NCI-H2196 treated with DMSO at 0.1 percent for 48 hours (cell line): Measurements from ENCODE around the gene LDLRAD4.
"Not testable (repeated sequence)": the region's sequence is repeated elsewhere in the genome, so short reads cannot be mapped to it uniquely, and the experiment has no call there.

Experiments used
- DNase-seq: peaks from one replicate; lab custom pipeline; 2025; ENCODE audit not compliant: unreplicated experiment; lab: John Stamatoyannopoulos, UW

Gene LDLRAD4

DNA sequence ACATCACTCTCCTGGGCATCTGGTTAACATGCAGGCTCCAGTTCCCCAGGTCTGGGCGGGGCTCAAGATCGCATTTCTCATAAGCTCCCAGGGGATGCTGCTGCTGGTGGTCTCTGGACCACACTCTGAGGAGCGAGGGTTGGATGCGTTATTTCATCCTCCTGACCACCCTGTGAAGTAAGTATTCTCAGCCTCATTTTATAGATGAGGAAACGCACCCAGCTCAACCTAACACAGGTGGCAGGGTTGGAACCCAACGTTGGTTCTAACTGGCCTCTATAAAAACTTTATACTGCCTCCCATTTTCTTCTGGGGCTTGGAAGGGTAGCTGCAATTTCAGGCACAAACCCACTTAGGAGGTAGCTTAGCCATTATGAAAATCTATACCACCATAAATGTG, 387.3 kb downstream of the LDLRAD4 start:
- no peak for DNase-seq

DNA sequence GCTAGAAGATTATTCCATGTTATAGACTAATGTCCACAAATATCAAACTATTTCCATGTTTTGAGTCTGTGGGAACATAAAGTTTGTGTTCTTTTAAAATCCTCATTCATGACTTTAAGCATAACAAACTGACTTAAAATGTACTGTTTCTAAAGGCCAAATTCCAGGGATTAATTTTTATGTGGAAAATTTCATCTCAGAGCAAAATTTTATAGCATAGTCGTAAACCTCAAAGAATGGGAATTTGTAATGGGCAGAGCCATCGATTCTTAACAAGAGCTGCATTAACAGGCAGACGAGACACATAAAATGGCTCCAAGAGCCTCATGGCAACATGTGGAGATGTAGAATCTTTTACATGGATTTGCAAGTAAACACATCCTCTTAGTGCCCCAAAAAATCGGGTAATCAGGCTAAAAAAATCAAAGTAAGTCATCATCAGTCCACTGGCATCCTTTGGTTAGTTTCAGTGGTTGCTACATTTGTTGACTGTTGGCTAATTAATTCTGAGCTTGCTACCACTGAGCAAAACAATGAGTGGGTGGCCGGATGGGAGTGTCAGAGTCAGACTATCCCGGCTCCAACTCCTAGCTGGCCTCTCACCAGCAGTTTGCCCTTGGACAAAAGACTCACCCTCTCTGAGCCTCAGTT, 388.2 kb downstream of the LDLRAD4 start:
- no peak for DNase-seq

DNA sequence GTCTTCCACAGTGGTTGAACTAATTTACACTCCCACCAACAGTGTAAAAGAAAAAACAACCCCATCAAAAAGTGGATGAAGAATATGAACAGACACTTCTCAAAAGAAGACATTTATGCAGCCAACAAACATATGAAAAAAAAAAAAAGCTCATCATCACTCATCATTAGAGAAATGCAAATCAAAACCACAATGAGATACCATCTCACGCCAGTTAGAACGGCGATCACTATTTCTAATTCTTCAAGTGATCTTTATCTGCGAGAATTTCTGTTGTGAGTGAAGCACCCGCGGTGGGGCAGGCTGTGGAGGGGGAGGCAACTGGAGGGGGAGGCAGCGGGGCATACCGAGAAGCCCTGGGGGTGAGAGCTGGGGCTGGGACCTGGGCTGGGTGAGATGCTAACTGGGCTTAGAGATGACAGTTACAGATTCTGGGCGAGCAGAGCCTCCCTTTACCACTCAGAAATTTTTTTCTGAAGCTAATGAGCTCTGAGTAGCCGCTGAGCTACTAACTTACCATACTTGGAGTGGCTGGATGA, 389.5 kb downstream of the LDLRAD4 start:
- not testable (repeated sequence) for DNase-seq

DNA sequence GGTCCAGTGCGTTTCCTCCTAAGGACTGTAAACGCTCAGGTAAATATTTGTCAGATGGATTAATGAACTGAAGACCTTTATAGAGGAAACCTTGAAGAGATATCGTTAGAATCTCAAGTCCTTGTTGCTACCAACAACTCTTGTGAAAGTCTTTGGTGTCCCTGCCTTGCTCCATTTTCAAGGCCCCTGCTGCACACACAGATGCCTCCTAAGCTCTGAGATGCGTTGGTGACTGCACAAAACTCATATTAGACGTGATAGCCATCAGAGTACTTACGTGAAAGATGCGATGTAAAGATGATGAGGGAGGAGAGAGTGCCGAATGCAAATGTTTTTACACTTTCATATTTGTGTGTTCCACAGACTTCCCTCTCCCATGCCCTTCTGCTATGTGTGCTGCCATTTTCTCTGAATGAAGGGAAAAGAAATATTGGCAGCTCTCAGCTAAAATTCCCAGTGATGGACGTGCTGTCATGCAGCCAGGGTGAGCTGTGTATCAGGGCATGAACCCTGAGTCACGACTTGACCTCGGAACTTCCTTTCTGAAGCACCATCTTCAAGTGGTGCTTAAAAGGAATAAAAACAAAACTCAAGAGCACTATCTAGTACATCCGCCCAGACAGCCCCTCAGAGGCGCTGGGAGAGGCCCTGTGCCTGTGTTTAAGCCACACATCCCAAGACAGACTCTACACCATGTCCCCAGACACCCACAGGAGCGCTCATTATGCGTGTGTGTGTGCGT, 390.4 kb downstream of the LDLRAD4 start:
- DNase-seq = no peak

DNA sequence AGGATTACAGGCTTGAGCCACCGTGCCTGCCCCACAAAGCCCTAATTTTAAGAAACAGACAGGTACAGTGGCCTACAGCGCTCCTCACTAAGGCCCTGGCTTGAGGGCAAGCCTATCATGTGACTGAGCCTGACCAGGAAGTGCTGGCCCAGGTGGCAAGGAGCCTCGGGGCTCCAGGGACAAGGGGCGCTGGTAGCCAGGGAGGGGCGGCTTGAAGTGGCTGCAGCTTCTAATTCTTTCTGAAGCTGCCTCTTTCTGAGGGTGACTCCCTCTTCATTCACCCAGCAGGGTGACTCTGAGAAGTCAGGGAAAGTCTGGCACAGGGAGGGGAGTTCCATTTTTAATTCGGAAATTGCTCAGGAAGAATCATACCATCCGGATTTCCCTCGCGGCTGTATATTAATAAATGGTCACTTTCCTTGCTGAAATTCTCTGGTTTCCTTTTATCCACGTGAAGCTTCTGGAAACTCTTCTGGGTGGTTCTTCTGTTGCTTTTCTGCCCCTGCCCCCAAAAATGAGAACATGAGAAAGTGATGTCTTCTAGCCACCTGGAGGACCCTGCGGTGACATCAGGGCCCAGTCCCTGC, 392.1 kb downstream of the LDLRAD4 start:
- no peak for DNase-seq

DNA sequence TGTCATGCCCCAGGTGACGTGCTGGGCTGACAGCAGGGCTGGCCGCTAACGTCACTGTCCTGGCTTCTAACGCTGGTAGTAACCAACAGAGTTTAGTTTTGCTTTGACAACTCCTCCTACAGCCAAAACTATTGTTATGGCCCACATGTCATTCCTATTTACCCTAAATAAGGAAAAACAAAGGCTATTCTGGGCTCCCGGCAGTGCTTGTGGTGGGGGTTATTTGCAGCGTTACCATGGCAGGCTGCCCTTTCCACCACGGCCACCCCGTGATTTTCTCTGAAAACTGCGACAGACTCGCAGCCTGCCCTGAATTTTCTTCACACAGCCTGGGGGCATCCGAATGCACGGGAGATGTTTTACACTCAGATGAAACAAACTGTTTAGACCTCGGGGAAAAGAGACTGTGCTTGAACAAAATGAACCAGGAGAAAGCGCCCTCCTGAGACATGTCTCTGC, 392.6 kb downstream of the LDLRAD4 start:
- no peak for DNase-seq

DNA sequence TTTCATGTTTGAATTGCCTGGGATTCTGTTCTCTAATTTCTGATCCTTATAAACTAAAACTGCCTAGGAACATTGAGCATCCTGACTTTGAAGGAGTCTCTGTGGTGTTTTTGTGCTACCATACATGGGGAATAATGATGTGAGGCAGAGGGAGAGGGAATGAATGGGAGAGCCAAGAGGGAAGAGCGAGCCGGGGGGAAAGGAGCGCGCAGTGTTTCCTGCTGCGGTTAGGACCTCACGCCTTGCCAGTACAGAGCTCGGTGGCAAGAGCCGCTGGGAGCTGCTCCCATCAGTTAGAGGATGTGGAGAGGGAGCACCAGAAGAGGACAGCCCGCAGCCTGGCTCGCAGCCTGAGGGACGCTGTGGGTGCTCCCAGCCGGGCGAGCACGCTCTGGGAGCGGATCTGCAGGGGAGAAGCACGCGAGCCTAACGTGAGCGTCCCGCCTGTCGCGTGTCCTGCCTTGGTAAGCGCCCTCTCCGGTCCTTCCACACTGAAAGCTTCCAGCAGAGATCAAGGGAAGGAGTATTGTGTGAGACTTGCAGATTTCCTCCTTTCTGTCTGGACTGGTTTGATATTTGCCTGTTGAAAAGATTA, 393.1 kb downstream of the LDLRAD4 start:
- no peak for DNase-seq

DNA sequence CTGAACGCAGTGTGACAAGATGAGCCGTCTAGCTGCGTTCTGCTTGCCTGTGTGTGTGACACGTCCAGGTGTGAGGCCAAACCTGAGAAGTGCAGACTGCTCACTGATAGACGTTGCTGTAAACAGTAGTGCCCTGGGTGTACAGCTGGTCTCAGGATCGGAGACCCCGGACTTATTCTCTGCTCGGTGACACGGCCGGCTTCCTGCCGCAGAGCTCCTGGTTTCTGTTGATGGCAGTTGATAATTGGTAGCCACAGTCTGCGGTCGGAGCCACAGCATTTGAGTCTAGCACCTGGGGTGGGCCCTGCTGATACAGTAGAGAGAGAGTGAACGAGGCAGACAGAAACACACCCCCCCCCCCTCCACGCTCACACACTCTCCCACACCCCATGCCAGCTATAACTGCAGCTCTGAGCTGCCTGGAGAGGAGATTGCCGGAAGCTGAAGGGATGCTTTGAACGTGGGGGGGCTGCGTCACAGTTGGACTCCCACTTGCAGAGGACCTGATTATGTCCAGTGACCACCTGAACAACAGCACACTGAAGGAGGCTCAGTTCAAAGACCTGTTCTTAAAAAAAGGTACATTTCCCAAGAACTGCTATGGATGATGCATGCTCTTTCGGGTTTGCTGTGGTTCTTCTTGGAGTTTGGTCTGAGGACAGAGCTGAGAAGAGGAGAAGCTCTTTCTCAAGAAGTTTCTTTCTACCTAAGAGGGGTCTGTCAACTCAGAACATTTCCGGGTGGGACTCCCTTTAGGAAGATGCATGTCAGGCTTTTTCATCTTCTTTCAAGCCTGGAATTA, 393.8 kb downstream of the LDLRAD4 start:
- no peak for DNase-seq

DNA sequence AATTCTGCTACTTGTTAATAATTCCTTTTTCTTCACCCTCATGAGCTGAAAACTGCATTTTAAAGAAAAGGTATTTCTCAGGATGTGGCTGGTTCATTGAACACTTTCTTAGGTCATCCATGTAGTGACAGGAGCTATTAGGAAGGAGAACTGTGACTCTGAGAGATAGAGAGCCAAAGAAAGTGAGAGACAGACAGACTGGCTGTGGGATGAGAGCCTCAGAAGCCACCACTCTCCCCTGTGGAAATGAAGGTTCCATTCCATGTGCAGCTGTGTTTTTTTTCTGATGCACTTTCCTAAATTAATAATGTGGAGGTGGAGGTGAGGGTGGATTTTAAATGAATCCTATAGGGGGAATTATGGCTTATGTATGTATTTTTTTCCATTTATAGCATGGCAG, 394.5 kb downstream of the LDLRAD4 start:
- DNase-seq = no peak

DNA sequence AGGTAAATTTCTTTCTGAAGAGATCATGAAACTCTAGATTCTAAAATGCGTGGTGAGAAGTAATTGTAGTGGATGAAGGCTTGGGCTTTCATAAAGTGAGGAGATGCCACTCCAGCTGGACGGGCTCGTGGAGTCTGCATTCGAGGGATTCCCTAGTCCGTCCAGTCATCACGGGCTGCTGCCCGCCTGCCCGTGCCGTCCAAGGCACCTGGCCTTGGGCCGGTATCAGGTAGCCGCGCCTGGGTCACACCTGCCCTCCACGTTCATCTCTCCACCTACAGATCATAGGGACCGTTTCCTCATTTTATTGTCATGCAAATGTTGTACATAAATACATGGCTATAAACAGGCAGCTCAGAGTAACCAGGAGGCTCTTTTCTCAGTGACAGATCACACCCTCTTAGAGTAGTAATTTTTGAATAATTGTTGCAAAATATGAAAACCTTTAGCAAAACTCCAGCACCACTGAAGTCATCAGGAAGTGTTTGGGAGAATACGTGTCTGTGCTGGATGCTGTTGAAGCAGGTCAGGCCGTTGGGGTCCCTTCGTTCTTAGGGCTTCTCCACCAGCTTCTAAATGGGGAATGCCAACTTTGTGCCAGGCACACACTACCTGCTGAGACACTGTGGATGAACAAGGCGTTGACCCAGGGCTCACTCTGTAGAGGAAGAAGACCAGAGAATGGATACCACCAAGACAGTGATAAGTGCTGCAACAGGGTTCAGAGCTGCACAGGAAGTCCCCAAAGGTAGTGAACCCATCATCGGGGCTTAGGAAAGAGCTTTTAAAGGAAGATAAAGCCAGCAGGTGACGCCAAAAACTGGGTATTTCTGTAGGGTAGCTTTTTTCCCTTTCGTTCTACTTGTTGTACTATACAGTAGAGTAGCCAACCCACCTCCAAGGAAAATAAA, 395.3 kb downstream of the LDLRAD4 start:
- DNase-seq = peak; percentile 8

DNA sequence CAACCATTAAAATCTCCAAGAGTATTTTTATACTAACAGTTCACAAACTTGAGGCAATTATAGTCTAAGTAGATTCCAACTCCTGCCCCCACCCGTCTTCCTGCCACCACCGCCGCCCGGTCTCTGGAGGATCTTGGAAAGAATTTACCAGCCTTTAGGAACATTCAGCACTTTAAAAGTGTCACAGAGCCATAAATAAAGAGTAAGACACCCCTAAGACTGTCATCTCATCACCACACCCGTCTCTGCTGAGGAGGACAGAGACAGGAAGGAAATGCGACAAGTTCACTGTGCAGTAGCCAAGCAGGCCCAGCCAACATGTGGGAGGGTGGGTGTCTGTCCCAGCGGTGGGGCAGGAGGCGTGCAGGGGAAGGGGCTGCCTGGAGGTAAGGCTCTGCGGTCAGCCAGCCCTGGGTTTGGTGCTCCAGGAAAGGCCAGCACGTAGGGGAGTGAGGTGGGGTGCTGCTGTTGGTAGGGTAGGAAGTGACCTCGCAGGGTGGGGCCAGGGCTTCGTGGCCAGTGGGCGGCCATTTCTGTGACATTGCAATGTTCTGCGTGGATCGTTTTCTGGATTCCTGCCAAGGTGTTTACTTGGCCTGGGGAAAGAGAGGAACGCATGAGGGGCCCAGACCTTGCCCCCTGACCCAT, 396.2 kb downstream of the LDLRAD4 start:
- no peak for DNase-seq

DNA sequence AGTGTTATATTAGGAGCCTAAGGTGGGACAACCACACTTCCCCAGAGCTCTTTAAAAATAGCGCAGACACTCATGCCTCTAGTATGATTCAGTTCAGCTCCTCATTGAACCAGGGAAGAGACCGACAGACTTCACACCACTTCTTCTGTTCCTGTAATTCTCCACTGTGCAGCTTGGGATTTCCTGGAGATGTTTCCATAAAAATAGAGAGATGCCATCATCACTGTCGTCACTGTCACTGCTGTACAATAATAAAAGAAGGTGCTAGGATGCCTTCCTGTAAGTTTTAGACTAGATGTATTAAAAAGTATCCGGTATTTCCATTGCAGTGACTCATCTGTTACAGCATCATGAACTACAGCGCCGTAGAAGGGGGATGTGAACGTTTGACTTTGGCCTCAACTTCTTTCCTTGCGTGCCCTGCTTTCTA, 396.9 kb downstream of the LDLRAD4 start:
- no peak for DNase-seq

DNA sequence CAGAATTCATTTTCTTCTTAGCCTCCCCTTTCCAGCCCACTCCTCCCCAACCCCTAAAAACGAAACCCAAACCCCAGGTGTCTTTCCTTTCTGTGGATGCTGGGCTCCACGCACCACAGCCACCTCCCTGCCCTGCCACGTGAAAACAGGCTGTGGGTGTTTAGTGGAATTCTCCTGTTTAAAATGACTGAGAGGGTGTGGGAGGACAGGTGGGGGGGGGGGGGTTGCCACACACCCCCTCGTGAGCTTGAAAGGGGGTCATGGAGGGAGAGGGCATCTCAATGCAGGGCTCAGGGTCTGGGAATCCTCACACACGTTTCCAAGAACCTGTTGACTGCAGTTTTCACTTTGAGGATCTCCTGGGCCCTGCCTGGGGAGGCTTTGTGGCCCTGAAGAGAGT, 397.5 kb downstream of the LDLRAD4 start:
- DNase-seq = no peak

DNA sequence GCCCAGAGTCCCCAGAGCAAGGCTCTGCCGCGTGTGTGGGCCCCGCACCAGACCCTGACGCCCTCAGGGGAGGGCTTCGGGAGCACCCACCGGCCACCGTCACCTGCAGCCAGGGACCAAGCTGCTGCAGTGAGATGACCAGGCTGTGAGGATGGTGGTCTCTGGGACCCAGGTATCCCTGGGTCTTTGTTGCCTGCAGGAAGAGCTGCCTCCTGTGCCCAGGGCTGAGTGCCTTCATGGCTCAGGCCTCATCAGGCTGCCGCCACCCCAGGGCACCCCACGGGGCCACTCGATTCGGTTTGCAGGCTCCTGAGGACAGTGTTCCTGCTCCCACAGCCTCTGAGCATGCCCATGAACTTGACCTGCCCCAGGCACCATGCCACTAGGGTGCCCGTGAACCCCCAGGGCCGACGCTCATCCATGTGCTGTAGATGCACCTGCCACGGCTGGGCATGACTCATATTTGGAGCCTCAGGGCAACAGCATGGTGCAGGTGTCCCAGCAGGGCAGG, 398.0 kb downstream of the LDLRAD4 start:
- DNase-seq = no peak

DNA sequence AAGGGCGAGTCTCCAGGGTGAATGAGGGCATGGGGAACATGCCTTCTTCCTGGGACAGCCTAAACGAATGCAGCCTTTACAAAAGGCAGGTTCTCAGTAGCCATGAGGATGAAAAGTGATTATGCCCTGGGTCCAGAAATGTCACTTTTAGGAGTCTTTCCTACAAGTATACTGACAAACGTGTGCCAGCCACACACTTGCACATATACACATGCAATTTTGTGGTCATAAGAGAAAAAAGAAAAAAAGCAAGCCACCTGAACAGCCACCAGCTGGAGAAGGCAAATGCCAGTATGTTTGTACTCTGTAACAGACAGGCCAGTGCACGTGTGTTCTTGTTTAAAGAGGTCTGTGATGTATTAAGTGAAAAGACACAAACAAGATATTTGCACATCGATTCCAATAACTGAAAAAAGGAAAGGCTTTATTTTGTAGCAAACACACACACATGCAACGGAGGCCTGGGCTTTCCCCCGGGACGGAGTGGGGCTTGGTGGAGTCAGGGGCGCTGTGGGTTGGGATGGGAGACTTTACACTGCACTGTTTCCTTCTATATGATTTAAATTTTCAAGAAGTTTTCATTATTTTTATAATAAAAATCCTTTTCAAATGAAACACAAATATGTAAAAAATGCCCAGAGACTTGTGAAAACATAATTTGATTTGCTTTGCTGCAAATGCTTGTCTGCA, 399.4 kb downstream of the LDLRAD4 start:
- no peak for DNase-seq

DNA sequence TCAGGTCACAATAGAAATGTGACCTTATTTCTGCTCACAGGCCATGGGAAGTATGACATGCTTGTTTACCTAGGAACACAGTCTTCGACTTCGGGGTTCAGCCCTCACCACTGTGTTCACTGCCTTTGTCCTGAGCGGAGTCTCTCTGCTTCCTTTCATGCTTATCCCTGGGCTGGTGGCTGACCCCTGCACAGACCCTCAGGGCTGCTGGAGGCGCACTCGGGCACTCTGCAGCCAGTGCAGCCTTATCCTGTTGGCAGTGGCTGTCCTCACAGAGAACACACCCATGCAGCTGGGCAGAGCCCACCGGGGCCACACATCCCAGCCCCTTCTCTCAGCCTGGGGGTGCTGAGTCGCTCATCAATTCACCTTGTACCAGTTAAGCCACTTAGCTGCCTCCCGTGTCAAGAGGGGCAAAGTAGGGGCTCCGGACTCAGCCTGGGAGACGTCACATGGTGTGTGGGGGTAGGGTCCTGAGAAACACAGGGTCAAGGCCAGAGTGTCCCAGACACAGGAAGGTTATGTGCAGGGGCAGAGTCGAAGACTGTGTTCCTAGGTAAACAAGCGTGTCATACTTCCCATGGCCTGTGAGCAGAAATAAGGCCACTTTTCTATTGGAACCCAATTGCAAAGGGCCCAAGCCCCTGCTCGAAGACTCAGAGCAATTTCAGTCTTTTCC, 400.3 kb downstream of the LDLRAD4 start:
- DNase-seq = no peak

DNA sequence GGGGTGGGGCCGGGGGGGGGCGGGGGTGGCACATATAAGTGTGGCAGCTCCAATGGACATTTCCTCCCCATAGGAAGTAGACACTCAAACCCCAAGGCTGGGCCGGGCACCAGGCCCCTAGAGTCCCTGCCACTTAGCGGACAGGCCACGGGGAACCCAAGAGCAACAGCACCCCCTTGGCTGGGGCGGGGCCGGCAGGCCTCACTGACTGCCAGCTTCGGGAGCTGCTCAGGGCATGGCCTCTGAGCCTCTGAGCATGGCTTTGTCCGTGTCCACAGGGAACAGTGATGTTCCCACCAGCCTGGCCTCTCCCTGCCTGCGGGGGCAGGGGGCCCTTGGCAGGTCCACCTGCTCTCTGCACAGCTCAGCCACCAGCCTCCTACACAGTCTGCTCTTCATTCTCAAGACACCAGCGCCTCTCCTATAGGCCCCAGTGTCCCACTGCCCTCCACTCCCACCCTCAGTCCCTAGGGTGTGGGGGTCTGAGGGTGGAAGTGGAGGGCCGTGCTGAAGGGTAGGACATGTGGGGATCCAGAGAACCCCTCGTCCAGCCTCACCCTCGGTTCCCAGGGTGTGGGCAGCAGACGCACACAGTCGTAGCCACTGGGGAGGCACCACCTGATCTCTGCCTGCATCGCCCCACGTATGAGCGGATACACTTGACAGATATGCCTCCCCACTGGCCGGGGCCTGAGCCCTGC, 401.1 kb downstream of the LDLRAD4 start:
- no peak for DNase-seq
